ENCODE results near the gene CABLES1. TPM values are rescaled to one million over a fixed set of nuclear protein-coding genes. Genes with fewer than 3 reads are reported as not detected.

CABLES1 gene
- polyA plus RNA-seq, 6 donors from 2014 or later = 0.10 to 0.63 (median 0.21) TPM; not detected in 2

DNA sequence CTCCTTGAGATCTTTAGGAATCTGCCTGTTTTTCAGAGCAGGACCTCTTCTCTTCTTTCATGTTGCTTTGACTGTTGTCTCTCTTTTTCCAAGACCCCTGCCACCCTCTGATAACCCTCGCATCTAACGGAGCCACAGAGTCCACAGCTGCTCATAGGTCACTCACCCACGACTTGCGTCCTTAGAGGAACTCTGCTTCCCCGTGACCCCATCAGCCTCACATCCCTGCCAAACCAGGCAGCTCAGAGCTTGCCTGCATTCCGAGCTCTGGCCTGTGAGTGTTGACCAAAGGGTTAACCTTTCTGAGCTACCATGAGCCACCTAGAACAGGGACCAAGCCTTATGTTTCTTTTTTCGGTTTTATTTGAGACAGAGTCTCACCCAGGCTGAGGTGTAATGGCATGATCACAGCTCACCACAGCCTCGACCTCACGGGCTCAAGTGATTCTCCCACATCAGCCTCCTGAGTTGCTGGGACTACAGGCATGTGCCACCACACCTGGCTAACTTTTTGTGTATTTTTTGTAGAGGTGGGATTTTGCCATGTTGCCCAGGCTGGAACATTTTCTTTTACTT lies 36.4 kb downstream of the CABLES1 start:
- Mint-ChIP-seq H3K4me1 (no peaks in the 10 kb centered on the region), H3K27ac (peak overlapping the region in 1 of 6 donors; percentile 60), H3K27me3 (peaks cover 0 to 15% (median 0%) of the 10 kb centered on the region in 3 donors)

DNA sequence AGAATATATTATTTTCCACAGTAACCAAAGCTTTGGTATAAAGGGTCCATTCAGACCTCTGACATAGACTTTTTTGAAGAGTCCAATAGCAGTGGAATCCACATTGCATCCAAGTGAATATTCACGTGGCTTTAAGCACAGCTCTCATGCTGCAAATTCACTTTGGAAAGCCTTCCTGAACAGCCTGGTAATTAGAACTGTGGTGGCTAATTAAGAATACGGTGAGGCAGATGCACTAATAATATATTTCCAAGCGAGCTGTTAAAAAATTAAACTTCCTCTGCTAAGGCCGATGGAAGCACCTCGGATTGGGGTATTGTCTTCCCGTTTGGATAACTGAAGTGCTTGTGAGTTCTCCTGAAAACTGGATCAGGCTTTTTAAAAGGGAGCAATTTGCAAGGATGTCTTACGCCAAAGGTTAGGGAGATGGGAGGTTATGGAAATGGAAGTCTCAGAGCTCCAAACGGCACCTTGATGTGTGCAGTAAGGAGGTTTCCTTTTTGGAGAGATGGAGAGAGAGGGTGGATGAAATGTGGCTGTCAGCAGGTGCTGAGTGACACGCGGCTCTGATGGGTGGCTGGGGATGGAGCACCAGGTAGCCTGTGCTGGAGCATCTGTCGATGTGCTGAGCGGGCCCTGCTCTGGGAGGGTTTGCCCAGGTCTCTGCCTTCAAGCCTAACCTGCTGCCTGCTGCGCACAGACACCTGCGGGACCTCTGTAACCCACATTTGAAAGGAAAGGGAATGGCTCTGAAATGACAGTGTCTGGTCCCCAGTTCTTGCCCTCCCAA lies 37.5 kb downstream of the CABLES1 start:
- Mint-ChIP-seq H3K27ac (peak overlapping the region in 3 of 6 donors; percentile 36 to 66 (median 60)), H3K4me3 (no peak overlapping the region), H3K36me3 (no peaks in the 10 kb centered on the region), H3K9me3 (no peaks in the 10 kb centered on the region), H3K4me1 (no peaks in the 10 kb centered on the region), H3K27me3 (peaks cover 0 to 21% (median 1%) of the 10 kb centered on the region in 3 donors)
- ATAC-seq (ENCODE audit: low read depth in 2 of 2) = no peak
- DNase-seq = no peak

More for the DNA sequence above, 36.4 kb downstream of the CABLES1 start:
- H3K4me3 Mint-ChIP-seq = no peak overlapping the region
- ATAC-seq (ENCODE audit: low read depth in 2 of 2) (no peak), DNase-seq (no peak)
- H3K9me3 Mint-ChIP-seq = no peaks in the 10 kb centered on the region
- no peaks in the 10 kb centered on the region for H3K36me3 Mint-ChIP-seq

DNA sequence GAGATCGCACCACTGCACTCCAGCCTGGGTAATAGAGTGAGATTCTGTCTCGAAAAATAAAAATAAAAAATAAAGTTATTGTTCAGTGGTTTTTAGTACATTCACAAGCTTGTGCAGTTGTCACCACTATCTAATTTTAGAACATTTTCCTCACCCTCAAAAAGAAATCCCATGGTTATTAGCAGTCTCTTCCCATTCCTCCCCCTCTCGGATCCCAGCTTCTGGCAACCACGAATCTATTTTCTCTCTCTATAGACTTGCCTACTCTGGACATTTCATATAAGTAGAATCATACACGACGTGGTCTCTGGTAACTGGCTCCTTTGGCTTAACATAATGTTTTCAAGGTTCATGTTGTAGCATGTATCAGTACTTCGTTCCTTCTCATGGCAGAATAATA lies 38.6 kb downstream of the CABLES1 start:
- DNase-seq (no peak), ATAC-seq (ENCODE audit: low read depth in 2 of 2) (no peak)
- Mint-ChIP-seq H3K4me1 (no peaks in the 10 kb centered on the region), H3K36me3 (no peaks in the 10 kb centered on the region), H3K27me3 (peaks cover 0 to 27% (median 8%) of the 10 kb centered on the region in 3 donors), H3K27ac (no peak overlapping the region), H3K4me3 (no peak overlapping the region), H3K9me3 (no peaks in the 10 kb centered on the region)

DNA sequence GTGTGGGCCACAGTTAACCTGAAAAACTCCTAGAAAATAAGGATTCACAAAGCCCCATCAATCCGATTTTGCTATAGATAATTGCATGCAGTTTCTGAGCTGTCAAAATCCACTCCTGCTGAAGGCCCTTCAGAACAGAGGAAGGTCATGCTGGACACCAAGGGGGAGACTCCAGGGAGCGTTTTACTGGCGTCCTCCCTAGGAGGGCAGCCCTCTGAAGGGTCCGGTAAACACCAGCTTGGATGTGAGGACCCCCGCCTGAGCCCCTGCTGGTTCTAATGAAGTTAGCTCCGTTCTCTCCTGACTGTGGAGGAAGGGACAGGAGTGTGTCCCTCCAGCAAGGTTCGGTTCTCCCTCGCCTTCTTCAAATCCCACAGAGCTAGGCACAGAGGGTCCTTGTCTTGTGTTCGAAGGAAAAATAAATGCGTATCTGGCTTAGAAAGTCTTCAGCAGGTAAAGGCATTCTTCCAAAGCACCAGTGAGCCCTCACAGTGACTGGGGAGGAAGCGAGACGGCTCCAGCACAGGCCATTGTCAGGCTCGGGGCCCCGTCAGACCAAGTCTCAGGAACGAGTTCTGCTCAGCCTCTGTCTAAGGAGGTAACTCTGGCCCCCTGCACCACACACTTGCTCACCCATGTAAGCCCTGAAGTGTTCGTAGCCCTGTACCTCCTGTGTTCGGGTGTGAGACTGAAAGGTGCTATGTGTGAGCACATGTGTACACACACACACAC lies 41.6 kb downstream of the CABLES1 start:
- DNase-seq (no peak), ATAC-seq (ENCODE audit: low read depth in 2 of 2) (no peak)
- Mint-ChIP-seq H3K36me3 (no peaks in the 10 kb centered on the region), H3K27ac (peak overlapping the region in 1 of 6 donors; percentile 38), H3K4me1 (peaks cover 7 to 13% (median 9%) of the 10 kb centered on the region in 3 donors), H3K9me3 (no peaks in the 10 kb centered on the region), H3K4me3 (no peak overlapping the region), H3K27me3 (peaks cover 0 to 25% (median 8%) of the 10 kb centered on the region in 3 donors)

DNA sequence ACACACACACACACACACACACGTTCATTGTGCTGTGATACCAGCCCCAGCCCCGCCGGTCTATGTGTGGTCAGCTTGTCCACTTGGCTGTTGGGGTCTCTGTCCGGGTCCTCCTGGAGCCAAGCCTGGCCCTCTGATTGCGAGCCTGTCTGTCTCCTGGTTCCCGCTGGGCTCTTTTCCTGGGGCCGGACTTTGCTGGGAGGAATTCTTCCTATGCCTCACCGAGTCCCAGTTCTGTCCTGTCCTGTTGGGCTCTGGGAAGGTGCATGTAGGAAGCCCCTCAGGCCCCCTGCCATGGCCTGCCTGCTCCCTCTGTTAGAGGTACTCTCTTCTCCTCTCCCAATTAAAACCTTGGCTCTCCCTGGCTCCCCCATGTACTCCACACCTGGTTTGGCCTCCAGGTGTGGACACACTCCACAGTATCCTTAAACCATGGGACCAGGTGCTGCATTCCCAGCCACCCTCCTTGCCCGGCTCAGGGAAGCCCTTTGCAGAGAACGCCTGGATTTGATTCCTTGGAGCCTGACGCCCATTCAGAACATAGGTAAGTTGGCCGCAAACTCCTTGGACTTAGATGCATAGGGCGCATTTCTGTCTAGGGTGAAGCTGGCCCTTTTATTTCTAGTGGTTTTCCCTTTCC lies 42.3 kb downstream of the CABLES1 start:
- H3K4me3 Mint-ChIP-seq = no peak overlapping the region
- no peaks in the 10 kb centered on the region for H3K36me3 Mint-ChIP-seq
- H3K4me1 Mint-ChIP-seq = peaks cover 7 to 15% (median 9%) of the 10 kb centered on the region in 3 donors
- peaks cover 0 to 18% (median 8%) of the 10 kb centered on the region in 3 donors for H3K27me3 Mint-ChIP-seq
- H3K9me3 Mint-ChIP-seq = no peaks in the 10 kb centered on the region
- no peak for DNase-seq
- H3K27ac Mint-ChIP-seq = peak overlapping the region in 3 of 6 donors; percentile 28 to 68 (median 32)
- ATAC-seq (ENCODE audit: low read depth in 2 of 2) = no peak

DNA sequence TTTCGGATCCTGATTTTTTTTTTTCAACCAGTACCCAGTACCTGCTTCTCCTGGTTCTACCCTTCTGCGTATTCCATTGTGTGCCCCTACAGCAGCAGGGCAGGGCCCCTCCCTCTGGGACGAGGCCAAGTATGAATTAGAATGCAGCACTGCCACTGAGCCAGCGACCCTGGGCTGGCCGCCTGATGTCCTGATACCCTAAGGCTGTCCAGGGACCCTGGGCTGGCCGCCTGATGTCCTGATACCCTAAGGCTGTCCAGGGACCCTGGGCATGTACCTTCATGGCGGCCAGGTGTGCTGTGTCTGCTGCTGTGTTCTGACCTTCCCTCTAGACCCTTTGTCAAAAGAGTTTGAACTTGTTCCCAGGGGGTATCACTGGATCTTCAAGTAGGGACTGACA lies 42.9 kb downstream of the CABLES1 start:
- peaks cover 7 to 15% (median 9%) of the 10 kb centered on the region in 3 donors for H3K4me1 Mint-ChIP-seq

DNA sequence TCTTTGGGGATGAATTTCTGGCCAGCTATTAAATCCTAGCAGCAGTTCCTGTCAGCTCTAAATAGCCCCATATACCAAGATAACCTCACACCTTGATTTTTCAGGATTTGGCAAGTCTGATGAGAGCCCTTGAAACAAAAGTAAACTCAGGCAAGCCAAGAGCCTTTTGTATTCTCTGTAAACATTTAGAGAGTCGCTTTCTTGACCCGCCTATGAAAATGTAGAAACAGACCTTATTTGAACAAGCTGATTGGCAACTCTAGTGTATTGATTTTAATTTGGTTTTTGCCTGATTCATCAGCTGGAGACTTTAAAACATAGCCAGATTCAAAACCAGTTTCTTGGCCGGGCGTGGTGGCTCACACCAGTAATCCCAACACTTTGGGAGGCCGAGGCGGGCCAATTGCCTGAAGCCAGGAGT lies 43.4 kb downstream of the CABLES1 start:
- H3K27ac Mint-ChIP-seq = no peak overlapping the region
- no peak overlapping the region for H3K4me3 Mint-ChIP-seq
- ATAC-seq (ENCODE audit: low read depth in 2 of 2) = no peak
- peaks cover 0 to 12% (median 8%) of the 10 kb centered on the region in 3 donors for H3K27me3 Mint-ChIP-seq
- no peak for DNase-seq
- H3K36me3 Mint-ChIP-seq = no peaks in the 10 kb centered on the region
- H3K9me3 Mint-ChIP-seq = no peaks in the 10 kb centered on the region
- peaks cover 7 to 15% (median 9%) of the 10 kb centered on the region in 3 donors for H3K4me1 Mint-ChIP-seq

More for the DNA sequence above, 42.9 kb downstream of the CABLES1 start:
- DNase-seq = no peak
- Mint-ChIP-seq H3K9me3 (no peaks in the 10 kb centered on the region), H3K4me3 (no peak overlapping the region), H3K27me3 (peaks cover 0 to 12% (median 8%) of the 10 kb centered on the region in 3 donors), H3K36me3 (no peaks in the 10 kb centered on the region), H3K27ac (peak overlapping the region in 1 of 6 donors; percentile 68)
- no peak for ATAC-seq (ENCODE audit: low read depth in 2 of 2)

DNA sequence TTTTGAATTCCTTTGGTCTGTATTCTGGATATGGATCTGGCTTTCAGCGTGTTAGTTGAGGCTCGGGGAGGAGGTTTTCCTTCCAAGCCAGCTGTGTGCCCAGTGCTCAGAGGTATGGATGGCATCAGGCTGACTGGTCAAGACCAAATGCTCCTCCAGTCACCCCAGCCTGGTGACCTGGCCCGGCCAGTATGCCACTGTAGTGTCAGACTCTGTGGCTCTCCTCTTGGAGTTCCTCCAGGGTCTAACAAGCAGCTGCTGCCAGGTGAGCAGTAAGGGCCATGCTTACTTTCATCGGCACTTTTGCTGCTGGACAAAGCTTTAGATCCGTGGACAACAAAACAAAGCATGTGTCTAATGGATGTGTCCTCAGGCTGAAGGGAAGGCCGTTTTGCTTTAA lies 44.1 kb downstream of the CABLES1 start:
- DNase-seq (no peak), ATAC-seq (ENCODE audit: low read depth in 2 of 2) (no peak)
- H3K4me3 Mint-ChIP-seq = no peak overlapping the region
- no peak overlapping the region for H3K27ac Mint-ChIP-seq
- no peaks in the 10 kb centered on the region for H3K9me3 Mint-ChIP-seq
- H3K4me1 Mint-ChIP-seq = peaks cover 7 to 15% (median 9%) of the 10 kb centered on the region in 3 donors
- no peaks in the 10 kb centered on the region for H3K36me3 Mint-ChIP-seq
- H3K27me3 Mint-ChIP-seq = peaks cover 0 to 12% (median 8%) of the 10 kb centered on the region in 3 donors

DNA sequence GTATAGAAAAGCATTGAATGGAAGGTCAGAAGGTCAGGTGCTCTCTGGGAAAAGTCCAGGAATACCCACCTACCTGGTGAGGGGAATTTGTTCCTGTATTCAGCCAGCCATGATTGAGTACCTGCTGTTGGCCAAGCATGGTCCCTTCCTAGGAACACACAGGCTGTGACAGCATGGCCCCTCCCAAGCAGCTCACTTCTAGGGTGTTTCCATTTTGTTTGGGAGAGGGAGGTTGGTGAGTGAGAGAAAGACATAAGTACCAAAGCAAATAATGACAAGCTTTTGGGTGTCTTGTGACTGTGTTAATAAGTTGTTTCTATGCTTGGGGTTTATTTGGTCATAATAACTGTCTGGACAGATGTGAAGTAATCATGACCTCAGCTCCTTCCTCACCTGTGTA lies 46.3 kb downstream of the CABLES1 start:
- Mint-ChIP-seq H3K36me3 (no peaks in the 10 kb centered on the region), H3K27me3 (peaks cover 0 to 12% (median 8%) of the 10 kb centered on the region in 3 donors), H3K4me1 (peaks cover 7 to 15% (median 9%) of the 10 kb centered on the region in 3 donors), H3K4me3 (no peak overlapping the region), H3K27ac (peak overlapping the region in 2 of 6 donors; percentile 41 to 80), H3K9me3 (no peaks in the 10 kb centered on the region)
- peak in 1 of 2 donors; percentile 16 for ATAC-seq (ENCODE audit: low read depth in 2 of 2)
- DNase-seq = no peak

DNA sequence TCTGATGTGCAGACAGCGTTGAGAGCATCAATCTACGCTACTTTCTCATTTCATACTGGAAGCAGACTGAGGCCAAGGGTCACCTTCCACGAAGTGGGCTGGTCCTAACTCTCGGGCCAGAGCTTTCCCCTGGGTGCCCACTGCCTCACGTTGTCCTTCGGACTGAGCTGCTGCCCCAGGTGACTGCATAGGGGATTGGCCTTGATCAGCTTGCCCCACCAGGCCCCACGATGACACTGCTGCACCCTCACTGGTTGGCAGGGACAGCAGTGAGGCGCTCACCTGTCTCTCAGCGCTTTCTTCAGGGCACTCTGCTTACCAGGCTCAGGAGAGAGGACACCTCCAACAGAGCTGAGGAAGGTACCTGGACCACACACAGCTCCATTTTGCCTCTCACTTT lies 47.3 kb downstream of the CABLES1 start:
- no peaks in the 10 kb centered on the region for H3K36me3 Mint-ChIP-seq
- H3K4me1 Mint-ChIP-seq = peaks cover 7 to 15% (median 9%) of the 10 kb centered on the region in 3 donors
- H3K27me3 Mint-ChIP-seq = peaks cover 0 to 8% (median 8%) of the 10 kb centered on the region in 3 donors
- DNase-seq = no peak
- ATAC-seq (ENCODE audit: low read depth in 2 of 2) = no peak
- no peaks in the 10 kb centered on the region for H3K9me3 Mint-ChIP-seq
- H3K4me3 Mint-ChIP-seq = no peak overlapping the region
- H3K27ac Mint-ChIP-seq = peak overlapping the region in 1 of 6 donors; percentile 74

DNA sequence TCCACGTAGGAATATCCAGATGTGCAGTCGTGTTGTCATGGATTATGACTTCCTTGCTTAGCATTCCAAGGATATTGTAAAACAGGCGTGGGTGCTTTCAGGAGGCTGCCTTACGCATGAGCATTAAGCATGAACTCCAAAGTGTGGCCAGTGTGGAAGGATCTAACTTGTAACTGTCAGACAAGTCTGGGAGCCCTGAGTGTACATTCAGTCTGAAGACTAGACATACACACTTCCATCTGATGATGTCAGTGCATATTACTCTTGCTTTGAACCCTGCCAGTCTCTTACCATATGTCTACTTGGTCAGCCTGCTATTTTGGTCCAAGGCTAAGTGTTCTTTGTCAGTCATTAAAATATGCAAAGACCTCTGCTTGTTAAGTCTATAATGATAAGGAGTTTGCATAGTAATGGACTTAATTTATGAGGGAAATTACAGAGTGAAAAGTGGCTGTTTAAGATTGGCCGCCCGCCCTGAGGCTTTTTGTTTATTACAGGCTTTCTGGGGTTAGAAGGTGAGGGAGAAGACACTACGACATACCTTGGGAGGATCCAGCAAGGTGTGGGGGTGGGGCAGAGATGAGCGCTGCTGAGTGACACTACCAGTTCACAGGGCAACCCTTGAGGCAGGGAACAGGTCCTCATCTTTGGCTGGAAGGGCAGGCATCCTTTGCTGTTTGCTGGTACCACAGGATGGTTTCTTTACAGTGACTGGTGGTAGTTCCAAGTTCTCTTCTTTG lies 48.3 kb downstream of the CABLES1 start:
- H3K27ac Mint-ChIP-seq = peak overlapping the region in 2 of 6 donors; percentile 9 to 51
- no peaks in the 10 kb centered on the region for H3K27me3 Mint-ChIP-seq
- no peaks in the 10 kb centered on the region for H3K36me3 Mint-ChIP-seq
- ATAC-seq (ENCODE audit: low read depth in 2 of 2) (no peak), DNase-seq (no peak)
- no peaks in the 10 kb centered on the region for H3K9me3 Mint-ChIP-seq
- H3K4me1 Mint-ChIP-seq = peaks cover 7 to 15% (median 9%) of the 10 kb centered on the region in 3 donors
- no peak overlapping the region for H3K4me3 Mint-ChIP-seq

DNA sequence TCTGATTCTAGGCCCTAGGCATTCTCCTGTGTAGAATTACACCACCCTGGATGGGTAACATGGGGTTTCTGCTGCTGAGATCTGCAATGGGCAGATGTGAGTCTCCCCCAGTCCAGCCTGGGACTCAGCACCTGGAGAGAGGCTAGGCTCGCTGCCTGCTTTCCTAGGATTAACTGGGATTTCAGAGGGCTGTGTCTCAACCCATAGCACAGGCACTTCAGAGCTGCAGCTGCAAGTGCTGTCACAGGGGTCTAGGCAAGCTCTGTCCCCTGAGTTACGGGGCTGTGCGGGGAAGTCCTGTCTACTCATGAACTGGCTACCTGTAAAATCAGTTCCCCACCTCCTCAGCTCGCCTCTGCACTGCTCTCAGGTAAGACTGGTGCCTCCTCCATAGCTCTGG lies 51.5 kb downstream of the CABLES1 start:
- ATAC-seq (ENCODE audit: low read depth in 2 of 2) (no peak), DNase-seq (no peak)
- Mint-ChIP-seq H3K4me3 (no peak overlapping the region), H3K4me1 (peaks cover 0 to 3% (median 0%) of the 10 kb centered on the region in 3 donors), H3K27me3 (no peaks in the 10 kb centered on the region), H3K9me3 (no peaks in the 10 kb centered on the region), H3K27ac (no peak overlapping the region), H3K36me3 (no peaks in the 10 kb centered on the region)
